Suprapubic skin (tissue), 4 donors: ENCODE measurements around the gene PDE4B. TPM values are rescaled to one million over a fixed set of nuclear protein-coding genes. Genes with fewer than 3 reads are reported as not detected.

Experiments
- DNase-seq, 2 donors: peaks; one replicate each; pipeline ENCODE4 v3.0.0-alpha.2; 2019; ENCODE audit warnings: low spot score in 2 of 2
- H3K27ac ChIP-seq: fragments of 200-600 bp; sonication (generic); one replicate; pipeline ENCODE4 v1.5.1; 2019
- H3K27me3 ChIP-seq: fragments of 200-600 bp; sonication (generic); one replicate; pipeline ENCODE4 v1.5.1; 2019
- H3K36me3 ChIP-seq: fragments of 200-600 bp; sonication (generic); one replicate; pipeline ENCODE4 v1.5.1; 2019
- H3K4me1 ChIP-seq: fragments of 200-600 bp; sonication (generic); one replicate; pipeline ENCODE4 v1.5.1; 2019
- H3K4me3 ChIP-seq: fragments of 200-600 bp; sonication (generic); one replicate; pipeline ENCODE4 v1.5.1; 2019; ENCODE audit warnings: mild to moderate bottlenecking
- H3K9me3 ChIP-seq: fragments of 200-600 bp; sonication (generic); one replicate; pipeline ENCODE4 v1.5.1; 2019
- EP300 ChIP-seq: sonication (generic); formaldehyde crosslinking; IDR thresholded peaks from one replicate; pipeline ENCODE4 v1.6.1; 2017; ENCODE audit warnings: antibody characterized with exemption
- POLR2A ChIP-seq, 2 donors: fragments of 450-650 bp; IDR thresholded peaks; one replicate each; pipeline ENCODE4 v1.6.1; 2017; ENCODE audit warnings: antibody characterized with exemption in 2 of 2, mild to moderate bottlenecking in 2 of 2, moderate library complexity in 2 of 2
- POLR2AphosphoS5 ChIP-seq, 3 donors: sonication (generic); formaldehyde crosslinking; IDR thresholded peaks; one replicate each; pipeline ENCODE4 v1.6.1; 2017; ENCODE audit warnings: antibody characterized with exemption in 3 of 3
- WGBS: methylation state at CpG from one replicate; pipeline ENCODE4 v1.1.5; 2018; 5-methylcytosine and 5-hydroxymethylcytosine counted together
- total RNA-seq, 4 donors: library from RNA; depleted of rRNA; stranded (reverse); fragments of >200 nt; gene quantifications; one replicate each; pipeline ENCODE4 v1.1.0, GENCODE V29; 2016
- TF ChIP-seq, protein P1 (sequence below), 2 donors: fragments of 200-600 bp in 1 of 2; fragments of 450-650 bp in 1 of 2; sonication (generic) in 1 of 2; IDR thresholded peaks; one replicate each; pipeline ENCODE4 v1.5.1; 2016 to 2019; ENCODE audit warnings: antibody characterized with exemption in 2 of 2, mild to moderate bottlenecking in 1 of 2, moderate library complexity in 1 of 2

PDE4B gene
- total RNA-seq, 4 donors from 2014 or later, result 14.2 to 27.6 (median 16.7) TPM

DNA sequence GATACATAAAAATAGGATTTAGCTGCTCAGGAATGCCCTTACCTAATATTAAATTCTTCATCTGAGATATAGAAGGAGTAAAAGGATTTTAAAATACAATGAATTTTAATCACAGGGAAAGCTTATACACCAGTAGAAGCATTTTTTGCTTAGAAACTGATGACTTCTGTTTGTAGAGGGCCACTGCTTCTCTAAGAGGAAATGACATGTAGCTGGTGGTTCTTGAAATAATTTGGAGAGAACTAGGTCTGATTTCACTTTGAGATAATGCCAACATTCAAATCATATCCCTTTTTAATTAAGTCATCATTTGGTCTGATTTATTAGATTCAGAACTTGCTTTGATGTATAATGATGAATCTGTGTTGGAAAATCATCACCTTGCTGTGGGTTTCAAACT lies 574.7 kb downstream of the PDE4B start:
- no peaks in the 10 kb centered on the region for H3K9me3 ChIP-seq
- H3K27ac ChIP-seq, result no peak overlapping the region
- TF ChIP-seq EP300, result no peak
- no peak for TF ChIP-seq POLR2A (IDR thresholded peaks at IDR 0.05)
- TF ChIP-seq, protein P1, sequence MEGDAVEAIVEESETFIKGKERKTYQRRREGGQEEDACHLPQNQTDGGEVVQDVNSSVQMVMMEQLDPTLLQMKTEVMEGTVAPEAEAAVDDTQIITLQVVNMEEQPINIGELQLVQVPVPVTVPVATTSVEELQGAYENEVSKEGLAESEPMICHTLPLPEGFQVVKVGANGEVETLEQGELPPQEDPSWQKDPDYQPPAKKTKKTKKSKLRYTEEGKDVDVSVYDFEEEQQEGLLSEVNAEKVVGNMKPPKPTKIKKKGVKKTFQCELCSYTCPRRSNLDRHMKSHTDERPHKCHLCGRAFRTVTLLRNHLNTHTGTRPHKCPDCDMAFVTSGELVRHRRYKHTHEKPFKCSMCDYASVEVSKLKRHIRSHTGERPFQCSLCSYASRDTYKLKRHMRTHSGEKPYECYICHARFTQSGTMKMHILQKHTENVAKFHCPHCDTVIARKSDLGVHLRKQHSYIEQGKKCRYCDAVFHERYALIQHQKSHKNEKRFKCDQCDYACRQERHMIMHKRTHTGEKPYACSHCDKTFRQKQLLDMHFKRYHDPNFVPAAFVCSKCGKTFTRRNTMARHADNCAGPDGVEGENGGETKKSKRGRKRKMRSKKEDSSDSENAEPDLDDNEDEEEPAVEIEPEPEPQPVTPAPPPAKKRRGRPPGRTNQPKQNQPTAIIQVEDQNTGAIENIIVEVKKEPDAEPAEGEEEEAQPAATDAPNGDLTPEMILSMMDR (IDR thresholded peaks at IDR 0.05), result no peak
- no peak for TF ChIP-seq POLR2AphosphoS5 (IDR thresholded peaks at IDR 0.05)
- peaks cover 15% of the 10 kb centered on the region for H3K4me1 ChIP-seq
- H3K27me3 ChIP-seq, result no peaks in the 10 kb centered on the region
- no peak overlapping the region for H3K4me3 ChIP-seq
- DNase-seq, result no peak
- peaks cover 9% of the 10 kb centered on the region for H3K36me3 ChIP-seq

GRCh38 chr1:66368261-66368660 lies 575.6 kb downstream of the PDE4B start:
- 61% methylated on average over 5 of the region's 5 CpGs for WGBS
- DNase-seq, result no peak
- Histone ChIP-seq H3K9me3 (no peaks in the 10 kb centered on the region), H3K36me3 (peaks cover 12% of the 10 kb centered on the region), H3K4me1 (peaks cover 15% of the 10 kb centered on the region), H3K27me3 (no peaks in the 10 kb centered on the region), H3K27ac (no peak overlapping the region), H3K4me3 (no peak overlapping the region)
- TF ChIP-seq POLR2AphosphoS5 (IDR thresholded peaks at IDR 0.05), result no peak
- no peak for TF ChIP-seq EP300
- TF ChIP-seq, protein P1 (IDR thresholded peaks at IDR 0.05), result no peak
- TF ChIP-seq POLR2A (IDR thresholded peaks at IDR 0.05), result no peak

DNA sequence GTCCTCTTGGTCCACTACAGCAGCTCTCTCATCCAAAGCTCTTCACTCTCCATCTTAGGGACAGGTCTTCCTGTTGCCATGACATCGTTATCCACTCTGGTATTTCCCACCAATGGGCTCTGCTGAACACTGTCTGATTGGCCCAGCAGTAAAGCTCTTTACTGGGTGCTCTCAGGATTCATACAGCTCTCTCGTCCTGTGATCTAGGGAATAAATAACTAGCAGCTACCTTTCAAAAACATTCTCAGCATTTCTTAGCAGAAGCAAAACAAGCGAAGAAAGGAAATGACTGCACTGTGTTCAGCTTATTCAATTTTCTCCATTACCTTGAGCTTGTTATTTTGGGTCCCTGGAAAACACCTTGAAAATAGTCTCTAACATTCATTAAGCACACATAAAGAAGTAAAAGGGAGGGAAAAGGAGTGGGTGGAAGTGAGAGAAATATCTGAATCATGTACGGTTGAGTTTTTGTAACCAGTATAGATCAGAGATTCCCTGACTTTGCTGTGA lies 577.8 kb downstream of the PDE4B start:
- WGBS, result 83% methylated on average over 4 of the region's 4 CpGs
- H3K36me3 ChIP-seq, result peaks cover 14% of the 10 kb centered on the region
- no peaks in the 10 kb centered on the region for H3K9me3 ChIP-seq
- TF ChIP-seq EP300 (no peak), POLR2A (IDR thresholded peaks at IDR 0.05) (no peak), POLR2AphosphoS5 (IDR thresholded peaks at IDR 0.05) (no peak)
- TF ChIP-seq, protein P1 (IDR thresholded peaks at IDR 0.05), result no peak
- H3K27me3 ChIP-seq, result no peaks in the 10 kb centered on the region
- peaks cover 32% of the 10 kb centered on the region for H3K4me1 ChIP-seq
- H3K4me3 ChIP-seq, result no peak overlapping the region
- no peak overlapping the region for H3K27ac ChIP-seq
- no peak for DNase-seq

GRCh38 chr1:66371233-66372005 lies 578.7 kb downstream of the PDE4B start:
- WGBS, result 45% methylated on average over 7 of the region's 7 CpGs
- H3K36me3 ChIP-seq, result peaks cover 14% of the 10 kb centered on the region

DNA sequence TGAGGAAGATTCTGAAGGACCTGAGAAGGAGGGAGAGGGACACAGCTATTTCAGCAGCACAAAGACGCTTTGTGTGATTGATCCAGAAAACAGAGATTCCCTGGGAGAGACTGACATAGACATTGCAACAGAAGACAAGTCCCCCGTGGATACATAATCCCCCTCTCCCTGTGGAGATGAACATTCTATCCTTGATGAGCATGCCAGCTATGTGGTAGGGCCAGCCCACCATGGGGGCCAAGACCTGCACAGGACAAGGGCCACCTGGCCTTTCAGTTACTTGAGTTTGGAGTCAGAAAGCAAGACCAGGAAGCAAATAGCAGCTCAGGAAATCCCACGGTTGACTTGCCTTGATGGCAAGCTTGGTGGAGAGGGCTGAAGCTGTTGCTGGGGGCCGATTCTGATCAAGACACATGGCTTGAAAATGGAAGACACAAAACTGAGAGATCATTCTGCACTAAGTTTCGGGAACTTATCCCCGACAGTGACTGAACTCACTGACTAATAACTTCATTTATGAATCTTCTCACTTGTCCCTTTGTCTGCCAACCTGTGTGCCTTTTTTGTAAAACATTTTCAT lies 579.9 kb downstream of the PDE4B start:
- H3K27me3 ChIP-seq, result no peaks in the 10 kb centered on the region
- H3K36me3 ChIP-seq, result peaks cover 14% of the 10 kb centered on the region
- no peaks in the 10 kb centered on the region for H3K9me3 ChIP-seq
- H3K4me3 ChIP-seq, result no peak overlapping the region
- DNase-seq, result no peak
- TF ChIP-seq EP300, result no peak
- TF ChIP-seq, protein P1 (IDR thresholded peaks at IDR 0.05), result no peak
- no peak for TF ChIP-seq POLR2A (IDR thresholded peaks at IDR 0.05)
- no peak for TF ChIP-seq POLR2AphosphoS5 (IDR thresholded peaks at IDR 0.05)
- H3K27ac ChIP-seq, result no peak overlapping the region
- 91% methylated on average over 6 of the region's 6 CpGs for WGBS
- H3K4me1 ChIP-seq, result peaks cover 27% of the 10 kb centered on the region

More at GRCh38 chr1:66371233-66372005, 578.7 kb downstream of the PDE4B start:
- H3K9me3 ChIP-seq, result no peaks in the 10 kb centered on the region
- no peak for TF ChIP-seq POLR2AphosphoS5 (IDR thresholded peaks at IDR 0.05)
- TF ChIP-seq POLR2A (IDR thresholded peaks at IDR 0.05), result no peak
- H3K27me3 ChIP-seq, result no peaks in the 10 kb centered on the region
- peaks cover 27% of the 10 kb centered on the region for H3K4me1 ChIP-seq
- H3K4me3 ChIP-seq, result no peak overlapping the region
- no peak for DNase-seq
- H3K27ac ChIP-seq, result no peak overlapping the region
